ENCODE results near the gene STYX. TPM values are rescaled to one million over a fixed set of nuclear protein-coding genes. Genes with fewer than 3 reads are reported as not detected.

Gene STYX
- total RNA-seq = 10 to 100 TPM; 12.7 to 13.6 (median 12.9) TPM
- polyA plus RNA-seq = 6.6 TPM
- long read RNA-seq, donor 1, full-length matches to known transcripts = 32 of 44 reads
- long read RNA-seq, donor 1, partial matches to known transcripts = 3 of 44 reads
- long read RNA-seq, donor 1, other reads (novel, unspliced or antisense) = 9 of 44 reads
- long read RNA-seq, donor 2, full-length matches to known transcripts = 10 of 12 reads
- long read RNA-seq, donor 2, partial matches to known transcripts = 1 of 12 reads
- long read RNA-seq, donor 2, other reads (novel, unspliced or antisense) = 1 of 12 reads
- long read RNA-seq, donor 3, full-length matches to known transcripts = 37 of 56 reads
- long read RNA-seq, donor 3, partial matches to known transcripts = 0 of 56 reads
- long read RNA-seq, donor 3, other reads (novel, unspliced or antisense) = 19 of 56 reads
- long read RNA-seq, donor 4, full-length matches to known transcripts = 13 of 13 reads
- long read RNA-seq, donor 4, partial matches to known transcripts = 0 of 13 reads
- long read RNA-seq, donor 4, other reads (novel, unspliced or antisense) = 0 of 13 reads

GRCh38 chr14:52729925-52730708 lies at the start of gene STYX:
Gene STYX (plus strand): TSS chr14:52730166. CDS start chr14:52730475, 309 bp downstream.
- Histone ChIP-seq H3K27me3 (ENCODE audit: control insufficient read depth, insufficient read depth) (no peaks in the 10 kb centered on the region), H3K4me1 (ENCODE audit: control insufficient read depth, insufficient read depth, low read length) (no peaks in the 10 kb centered on the region), H3K9me3 (ENCODE audit: control insufficient read depth, low read length) (no peaks in the 10 kb centered on the region), H3K4me3 (ENCODE audit: low read length) (peak within 1 kb of the TSS; percentile 61), H3K27ac (ENCODE audit: low read length) (peak within 1 kb of the TSS; percentile 84)
- intact Hi-C loops (cut with DNase I) = no loop called here
- under 1% methylated on average over 72 of the region's 72 CpGs for WGBS
- ATAC-seq (peak; percentile 99), DNase-seq (peak; percentile 99 to 100 (median 100))

GRCh38 chr14:52683985-52684520 lies 45.9 kb upstream of the STYX start:
- no peak overlapping the region for H3K4me3 ChIP-seq (ENCODE audit: low read length)
- H3K27ac ChIP-seq (ENCODE audit: low read length) = no peak overlapping the region
- no peaks in the 10 kb centered on the region for H3K9me3 ChIP-seq (ENCODE audit: control insufficient read depth, low read length)
- intact Hi-C loops (cut with DNase I) = no loop called here
- no peak for DNase-seq
- H3K27me3 ChIP-seq (ENCODE audit: control insufficient read depth, insufficient read depth) = no peaks in the 10 kb centered on the region
- ATAC-seq = no peak
- peaks cover 7% of the 10 kb centered on the region for H3K4me1 ChIP-seq (ENCODE audit: control insufficient read depth, insufficient read depth, low read length)
- 78% methylated on average over 2 of the region's 2 CpGs for WGBS

DNA sequence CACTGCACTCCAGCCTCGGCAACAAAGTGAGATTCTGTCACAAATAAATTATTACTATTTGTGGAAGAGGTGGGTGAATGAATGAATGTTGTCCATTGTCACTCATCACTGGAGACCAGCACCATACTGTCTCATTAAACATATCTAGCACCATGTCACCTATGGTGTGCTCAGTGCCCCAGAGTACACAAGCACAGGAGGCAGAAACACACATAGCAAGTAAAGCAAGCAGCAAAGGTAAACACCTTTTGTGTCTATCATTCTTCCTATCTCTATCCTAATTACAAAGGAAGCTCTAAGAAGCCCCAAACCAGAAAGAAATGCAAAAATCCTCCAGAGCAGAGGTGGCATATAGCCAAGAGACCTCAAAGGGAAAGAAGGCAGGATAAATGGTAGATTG lies 43.8 kb upstream of the STYX start:
- no peak overlapping the region for H3K4me3 ChIP-seq (ENCODE audit: low read length)
- 93% methylated on average over 1 of the region's 1 CpG for WGBS
- ATAC-seq = no peak

DNA sequence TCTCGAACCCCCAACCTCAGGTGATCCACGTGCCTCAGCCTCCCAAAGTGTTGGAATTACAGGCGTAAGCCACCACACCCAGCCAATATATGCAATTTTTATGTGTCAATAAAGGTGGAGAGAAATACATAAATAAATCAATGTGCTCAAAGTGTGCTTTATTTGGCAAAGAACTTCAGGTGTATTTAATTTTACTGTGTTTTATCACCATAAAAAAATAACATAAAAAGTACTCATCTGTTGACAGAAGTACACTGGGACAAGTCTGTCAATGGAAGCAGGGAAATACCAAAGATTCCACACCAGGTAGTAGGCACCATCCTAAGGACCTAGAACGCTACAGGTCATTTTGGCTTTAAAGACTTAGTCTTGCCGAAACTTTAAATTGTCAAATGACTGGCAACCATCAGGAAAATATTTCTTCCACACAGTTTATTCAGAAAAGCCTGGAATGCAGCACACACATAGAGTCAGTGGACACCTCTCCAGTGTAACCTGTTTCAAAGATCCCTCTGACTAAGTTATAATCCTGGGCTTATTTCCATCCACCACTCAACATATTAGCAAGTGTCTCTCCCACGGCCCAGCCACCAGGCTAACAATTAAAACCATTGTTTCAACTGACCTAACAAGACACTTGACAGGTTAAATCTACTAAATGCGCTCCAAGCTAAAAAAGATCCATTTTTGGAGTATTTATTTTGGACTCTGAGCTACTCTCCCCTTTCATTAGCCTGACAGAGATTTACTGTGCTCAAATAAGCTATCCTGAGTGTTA lies 38.8 kb upstream of the STYX start:
- intact Hi-C loops (cut with DNase I) = loop anchor here in 1 of 4 donors (10.0 kb wide), 1 partner anchor 386 kb away; no protein-coding TSS in a partner anchor
- Histone ChIP-seq H3K27me3 (ENCODE audit: control insufficient read depth, insufficient read depth) (no peaks in the 10 kb centered on the region), H3K4me3 (ENCODE audit: low read length) (no peak overlapping the region), H3K4me1 (ENCODE audit: control insufficient read depth, insufficient read depth, low read length) (peaks cover 4% of the 10 kb centered on the region), H3K27ac (ENCODE audit: low read length) (no peak overlapping the region), H3K9me3 (ENCODE audit: control insufficient read depth, low read length) (no peaks in the 10 kb centered on the region)
- no peak for DNase-seq
- no peak for ATAC-seq
- WGBS = 85% methylated on average over 7 of the region's 7 CpGs

More for the DNA sequence above, 43.8 kb upstream of the STYX start:
- H3K27ac ChIP-seq (ENCODE audit: low read length) = no peak overlapping the region
- H3K27me3 ChIP-seq (ENCODE audit: control insufficient read depth, insufficient read depth) = no peaks in the 10 kb centered on the region
- peaks cover 7% of the 10 kb centered on the region for H3K4me1 ChIP-seq (ENCODE audit: control insufficient read depth, insufficient read depth, low read length)
- DNase-seq = no peak
- no peaks in the 10 kb centered on the region for H3K9me3 ChIP-seq (ENCODE audit: control insufficient read depth, low read length)
- intact Hi-C loops (cut with DNase I) = no loop called here

DNA sequence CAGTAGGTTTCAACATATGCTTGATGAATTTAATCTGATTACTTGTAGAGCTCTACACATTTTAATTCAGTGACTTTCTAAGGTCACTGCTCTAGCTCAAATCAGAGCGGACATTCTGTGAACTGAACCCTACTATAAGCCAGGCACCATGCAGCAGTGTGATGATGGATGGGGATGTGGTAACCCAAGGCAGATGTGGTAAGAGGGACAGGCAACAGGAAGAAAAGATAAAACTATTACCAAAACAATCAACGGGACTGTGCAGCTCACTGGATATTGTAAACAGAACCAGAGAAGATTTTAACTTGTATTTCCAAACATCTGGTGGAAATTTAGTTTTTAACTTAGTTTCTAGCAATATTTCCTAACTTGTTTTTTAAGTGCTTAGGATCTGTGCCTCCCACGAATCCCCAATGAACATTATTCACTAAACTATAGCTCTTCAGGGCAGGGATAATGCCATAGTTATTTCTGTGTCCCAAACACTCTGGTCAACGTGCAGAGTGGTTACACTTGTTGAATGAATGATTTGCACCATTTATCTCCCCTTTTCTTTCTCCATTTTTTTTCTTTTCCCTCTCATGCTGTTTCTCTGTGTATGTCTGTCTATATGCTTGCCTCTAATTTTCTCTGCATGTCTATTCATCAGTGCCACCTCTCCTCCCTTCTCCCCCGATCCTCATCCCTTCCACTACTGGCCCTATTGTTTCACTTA lies 37.6 kb upstream of the STYX start:
- intact Hi-C loops (cut with DNase I) = loop anchor here in 1 of 4 donors (10.0 kb wide), 1 partner anchor 388 kb away; no protein-coding TSS in a partner anchor
- no peak for DNase-seq
- Histone ChIP-seq H3K27ac (ENCODE audit: low read length) (no peak overlapping the region), H3K27me3 (ENCODE audit: control insufficient read depth, insufficient read depth) (no peaks in the 10 kb centered on the region), H3K9me3 (ENCODE audit: control insufficient read depth, low read length) (no peaks in the 10 kb centered on the region), H3K4me1 (ENCODE audit: control insufficient read depth, insufficient read depth, low read length) (peaks cover 4% of the 10 kb centered on the region), H3K4me3 (ENCODE audit: low read length) (no peak overlapping the region)
- ATAC-seq = no peak
- 62% methylated on average over 5 of the region's 5 CpGs for WGBS

- ATAC-seq = no peak
- intact Hi-C loops (cut with DNase I) = loop anchor here in 1 of 4 donors (10.0 kb wide), 1 partner anchor 388 kb away; no protein-coding TSS in a partner anchor
- H3K4me3 ChIP-seq (ENCODE audit: low read length) = no peak overlapping the region
- H3K27me3 ChIP-seq (ENCODE audit: control insufficient read depth, insufficient read depth) = no peaks in the 10 kb centered on the region
- no peak overlapping the region for H3K27ac ChIP-seq (ENCODE audit: low read length)
- H3K9me3 ChIP-seq (ENCODE audit: control insufficient read depth, low read length) = no peaks in the 10 kb centered on the region
- no peaks in the 10 kb centered on the region for H3K4me1 ChIP-seq (ENCODE audit: control insufficient read depth, insufficient read depth, low read length)
- 71% methylated on average over 3 of the region's 3 CpGs for WGBS
- DNase-seq = no peak
Observed at GRCh38 chr14:52693036-52693435, 36.9 kb upstream of the STYX start.

GRCh38 chr14:52693532-52693931 lies 36.4 kb upstream of the STYX start:
- intact Hi-C loops (cut with DNase I) = loop anchor here in 1 of 4 donors (10.0 kb wide), 1 partner anchor 389 kb away; no protein-coding TSS in a partner anchor
- Histone ChIP-seq H3K4me3 (ENCODE audit: low read length) (no peak overlapping the region), H3K9me3 (ENCODE audit: control insufficient read depth, low read length) (no peaks in the 10 kb centered on the region), H3K27ac (ENCODE audit: low read length) (no peak overlapping the region), H3K4me1 (ENCODE audit: control insufficient read depth, insufficient read depth, low read length) (no peaks in the 10 kb centered on the region), H3K27me3 (ENCODE audit: control insufficient read depth, insufficient read depth) (no peaks in the 10 kb centered on the region)
- DNase-seq (no peak), ATAC-seq (no peak)
- WGBS = 92% methylated on average over 7 of the region's 7 CpGs

DNA sequence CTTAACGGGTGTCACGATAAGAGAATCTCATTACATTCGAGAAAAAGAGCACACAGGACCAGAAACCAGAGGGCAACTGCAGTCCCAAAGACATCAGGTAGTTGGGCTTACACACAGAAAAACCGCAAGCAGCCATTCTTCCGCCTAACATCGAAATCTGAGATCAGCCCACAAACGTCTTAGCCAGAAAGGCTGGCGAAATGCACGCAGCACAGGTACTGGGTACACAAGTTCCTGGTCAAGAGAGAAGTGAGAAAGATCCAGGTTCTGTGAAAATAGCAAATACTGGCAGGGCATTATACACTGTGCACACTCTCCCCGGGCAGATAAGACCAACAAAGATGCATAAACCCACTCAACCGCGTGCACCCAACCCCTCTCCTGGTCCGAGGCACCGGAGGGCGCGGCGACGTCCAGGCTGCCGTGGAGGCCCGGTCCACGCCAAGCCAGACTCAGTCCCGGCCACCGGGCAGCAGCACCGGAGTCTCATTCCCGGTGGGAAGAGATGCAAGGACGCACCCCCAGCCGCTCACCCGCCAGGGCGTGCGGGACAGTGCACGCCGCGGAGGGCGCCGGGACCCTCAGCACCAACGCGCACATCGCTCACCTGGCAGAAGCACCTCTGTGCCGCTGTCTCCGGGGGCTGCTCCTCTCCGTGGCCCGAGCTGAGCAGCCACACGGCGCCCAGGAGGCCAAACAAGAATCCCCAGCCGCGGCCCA lies 35.0 kb upstream of the STYX start:
- Histone ChIP-seq H3K4me1 (ENCODE audit: control insufficient read depth, insufficient read depth, low read length) (no peaks in the 10 kb centered on the region), H3K9me3 (ENCODE audit: control insufficient read depth, low read length) (no peaks in the 10 kb centered on the region), H3K27me3 (ENCODE audit: control insufficient read depth, insufficient read depth) (no peaks in the 10 kb centered on the region), H3K27ac (ENCODE audit: low read length) (peak overlapping the region; percentile 91), H3K4me3 (ENCODE audit: low read length) (peak overlapping the region; percentile 78)
- intact Hi-C loops (cut with DNase I) = loop anchor here in 1 of 4 donors (10.0 kb wide), 1 partner anchor 390 kb away; no protein-coding TSS in a partner anchor
- under 1% methylated on average over 46 of the region's 46 CpGs for WGBS
- peak; percentile 52 to 58 for ATAC-seq
- peak in 1 of 3 donors; percentile 76 for DNase-seq

GRCh38 chr14:52695481-52696091 lies 34.4 kb upstream of the STYX start, which contains the start of gene ERO1A:
Gene ERO1A (minus strand): TSS chr14:52695558. CDS start chr14:52695481, 77 bp downstream.
- Histone ChIP-seq H3K27ac (ENCODE audit: low read length) (peak within 1 kb of the TSS; percentile 98), H3K9me3 (ENCODE audit: control insufficient read depth, low read length) (no peaks in the 10 kb centered on the region), H3K4me1 (ENCODE audit: control insufficient read depth, insufficient read depth, low read length) (no peaks in the 10 kb centered on the region), H3K27me3 (ENCODE audit: control insufficient read depth, insufficient read depth) (no peaks in the 10 kb centered on the region), H3K4me3 (ENCODE audit: low read length) (peak within 1 kb of the TSS; percentile 78)
- WGBS = under 1% methylated on average over 78 of the region's 78 CpGs
- ATAC-seq (peak; percentile 96 to 97), DNase-seq (peak; percentile 87 to 93 (median 93))
- intact Hi-C loops (cut with DNase I) = loop anchor here in 1 of 4 donors (10.0 kb wide), 1 partner anchor 391 kb away; no protein-coding TSS in a partner anchor
